GM12865 (cell line): Measurements from ENCODE around the gene PRDM16.

Experiments used
- DNase-seq: peaks from one replicate; pipeline ENCODE4 v3.0.0; 2010; ENCODE audit warnings: low read depth
- H3K4me3 ChIP-seq: 2 replicates; pipeline ENCODE4 v1.5.1; 2011; ENCODE audit warnings: mild to moderate bottlenecking, low read depth, low read length, control low read depth
- TF ChIP-seq, protein P1 (sequence below): IDR thresholded peaks from 2 replicates; pipeline ENCODE4 v1.5.1; 2011; ENCODE audit warnings: low read length, control low read depth, low read depth, inconsistent platforms; ENCODE audit not compliant: insufficient read depth; ENCODE audit errors: missing control alignments

The PRDM16 gene

GRCh38 chr1:3462356-3463012 lies 393.5 kb downstream of the PRDM16 start:
- DNase-seq = no peak
- no peak overlapping the region for H3K4me3 ChIP-seq
- TF ChIP-seq, protein P1, sequence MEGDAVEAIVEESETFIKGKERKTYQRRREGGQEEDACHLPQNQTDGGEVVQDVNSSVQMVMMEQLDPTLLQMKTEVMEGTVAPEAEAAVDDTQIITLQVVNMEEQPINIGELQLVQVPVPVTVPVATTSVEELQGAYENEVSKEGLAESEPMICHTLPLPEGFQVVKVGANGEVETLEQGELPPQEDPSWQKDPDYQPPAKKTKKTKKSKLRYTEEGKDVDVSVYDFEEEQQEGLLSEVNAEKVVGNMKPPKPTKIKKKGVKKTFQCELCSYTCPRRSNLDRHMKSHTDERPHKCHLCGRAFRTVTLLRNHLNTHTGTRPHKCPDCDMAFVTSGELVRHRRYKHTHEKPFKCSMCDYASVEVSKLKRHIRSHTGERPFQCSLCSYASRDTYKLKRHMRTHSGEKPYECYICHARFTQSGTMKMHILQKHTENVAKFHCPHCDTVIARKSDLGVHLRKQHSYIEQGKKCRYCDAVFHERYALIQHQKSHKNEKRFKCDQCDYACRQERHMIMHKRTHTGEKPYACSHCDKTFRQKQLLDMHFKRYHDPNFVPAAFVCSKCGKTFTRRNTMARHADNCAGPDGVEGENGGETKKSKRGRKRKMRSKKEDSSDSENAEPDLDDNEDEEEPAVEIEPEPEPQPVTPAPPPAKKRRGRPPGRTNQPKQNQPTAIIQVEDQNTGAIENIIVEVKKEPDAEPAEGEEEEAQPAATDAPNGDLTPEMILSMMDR = no peak

DNA sequence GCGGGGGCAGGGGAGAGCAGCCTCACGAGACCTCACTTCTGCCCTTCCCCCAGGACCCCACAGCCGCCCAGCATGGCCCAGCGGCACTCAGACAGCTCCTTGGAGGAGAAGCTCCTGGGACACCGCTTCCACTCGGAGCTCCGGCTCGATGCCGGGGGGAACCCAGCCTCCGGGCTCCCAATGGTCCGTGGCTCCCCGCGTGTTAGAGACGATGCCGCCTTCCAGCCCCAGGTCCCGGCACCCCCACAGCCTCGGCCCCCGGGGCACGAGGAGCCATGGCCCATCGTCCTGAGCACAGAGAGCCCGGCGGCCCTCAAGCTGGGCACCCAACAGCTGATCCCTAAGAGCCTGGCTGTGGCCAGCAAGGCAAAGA lies 394.0 kb downstream of the PRDM16 start:
- no peak overlapping the region for H3K4me3 ChIP-seq
- no peak for DNase-seq
- TF ChIP-seq, protein P1 = no peak

GRCh38 chr1:3463408-3463863 lies 394.4 kb downstream of the PRDM16 start:
- no peak overlapping the region for H3K4me3 ChIP-seq
- TF ChIP-seq, protein P1 = no peak
- DNase-seq = no peak

DNA sequence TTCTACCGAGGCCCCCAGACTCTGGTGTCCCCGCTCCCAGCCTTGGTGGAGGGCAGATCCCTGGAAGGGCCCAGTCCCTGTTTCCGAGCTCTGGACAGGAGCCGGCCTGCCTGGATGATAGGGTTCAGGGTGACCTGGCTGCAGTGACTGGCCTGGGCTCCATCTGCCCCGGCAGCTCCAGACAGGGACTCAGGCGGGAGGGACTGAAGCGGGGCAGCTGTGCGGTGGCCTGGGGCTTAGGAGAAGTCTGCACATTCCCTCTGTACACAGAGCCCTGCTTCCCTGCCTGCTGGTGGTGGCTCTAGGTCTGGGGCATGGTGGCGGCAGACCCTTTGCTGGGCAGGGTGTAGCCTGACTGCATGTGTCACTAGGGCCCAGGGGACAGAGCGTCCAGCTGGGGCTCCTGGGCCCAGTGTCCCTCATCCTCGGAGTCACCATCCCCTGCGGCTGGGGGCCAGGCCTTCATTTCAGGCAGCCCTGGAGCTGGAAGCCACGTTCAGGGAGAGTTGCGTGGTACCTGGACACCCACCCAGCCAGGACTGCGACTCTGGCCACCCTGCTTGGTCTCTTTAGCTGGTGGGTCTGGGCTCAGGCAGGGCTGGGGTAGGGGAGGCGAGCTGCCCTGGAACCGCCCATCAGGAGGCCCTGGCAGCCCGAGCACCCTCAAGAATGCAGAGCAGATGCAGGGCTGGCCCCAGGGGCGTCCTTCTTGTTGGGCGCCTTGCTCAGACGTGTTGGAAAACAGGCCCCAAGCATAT lies 395.1 kb downstream of the PRDM16 start:
- TF ChIP-seq, protein P1 = no peak
- no peak for DNase-seq
- no peak overlapping the region for H3K4me3 ChIP-seq

GRCh38 chr1:3464649-3465025 lies 395.6 kb downstream of the PRDM16 start:
- H3K4me3 ChIP-seq = no peak overlapping the region
- TF ChIP-seq, protein P1 = no peak
- DNase-seq = no peak

GRCh38 chr1:3465091-3465934 lies 396.3 kb downstream of the PRDM16 start:
- TF ChIP-seq, protein P1 = no peak
- H3K4me3 ChIP-seq = no peak overlapping the region
- DNase-seq = no peak
